Stomach (tissue), 9 donors: ENCODE measurements around the gene SPECC1. TPM values are rescaled to one million over a fixed set of nuclear protein-coding genes. Genes with fewer than 3 reads are reported as not detected.

Experiments
- DNase-seq, 2 donors: peaks; one replicate each; pipeline versions ENCODE4 v3.0.0 to v3.0.0-alpha.2; 2013 to 2019
- H3K27ac ChIP-seq, 5 donors: fragments of 200-600 bp in 4 of 5; sonication (generic) in 4 of 5; one replicate each; pipeline ENCODE4 v1.5.1; 2013 to 2019; ENCODE audit warnings: mild to moderate bottlenecking in 1 of 5, moderate library complexity in 1 of 5
- H3K27me3 ChIP-seq, 3 donors: fragments of 200-600 bp; sonication (generic); one replicate each; pipeline ENCODE4 v1.5.1; 2017 to 2019; ENCODE audit warnings: mixed run types in 1 of 3
- H3K36me3 ChIP-seq, 4 donors: fragments of 200-600 bp; sonication (generic); 1 replicate in 3 of 4; 2 replicates in 1 of 4; pipeline ENCODE4 v1.5.1; 2016 to 2019
- H3K4me1 ChIP-seq, 4 donors: fragments of 200-600 bp; sonication (generic); one replicate each; pipeline ENCODE4 v1.5.1; 2016 to 2019
- H3K4me3 ChIP-seq, 4 donors: fragments of 200-600 bp; sonication (generic) in 3 of 4; one replicate each; pipeline ENCODE4 v1.5.1; 2016 to 2019; ENCODE audit warnings: mild to moderate bottlenecking in 1 of 4
- H3K9me3 ChIP-seq, 4 donors: fragments of 200-600 bp; sonication (generic); one replicate each; pipeline ENCODE4 v1.5.1; 2016 to 2019
- EP300 ChIP-seq: sonication (generic); formaldehyde crosslinking; IDR thresholded peaks from one replicate; pipeline ENCODE4 v1.6.1; 2017; ENCODE audit warnings: antibody characterized with exemption
- POLR2A ChIP-seq, 4 donors: fragments of 450-650 bp; IDR thresholded peaks; one replicate each; pipeline ENCODE4 v1.6.1; 2016; ENCODE audit warnings: antibody characterized with exemption in 4 of 4, control low read depth in 2 of 4, mild to moderate bottlenecking in 1 of 4, moderate library complexity in 1 of 4
- POLR2AphosphoS5 ChIP-seq, 3 donors: sonication (generic); formaldehyde crosslinking; IDR thresholded peaks; one replicate each; pipeline ENCODE4 v1.6.1; 2016; ENCODE audit warnings: antibody characterized with exemption in 3 of 3
- WGBS, 5 donors: extraction: QIAGEN DNeasy Blood & Tissue Kit in 3 of 5; methylation state at CpG; one replicate each; pipeline versions ENCODE4 v1.1.5 to v1.1.7; 2013 to 2018; 5-methylcytosine and 5-hydroxymethylcytosine counted together
- intact Hi-C: fragments of 100-400 bp; cut with DNase I; formaldehyde crosslinking; loops from one replicate; pipeline ENCODE4 v1.15.1; 2023; ENCODE audit warnings: low total_unique reads
- polyA plus RNA-seq, 3 donors: library from polyadenylated mRNA; stranded (reverse); fragments of 200-250 nt; gene quantifications; one replicate each; pipeline ENCODE4 v1.2.3, GENCODE V29; 2013
- total RNA-seq, 5 donors: library from RNA; depleted of rRNA; stranded (reverse); fragments of >200 nt; gene quantifications; one replicate each; pipeline versions ENCODE4 v1.1.0 to v1.2.3, GENCODE V29; 2014 to 2016
- TF ChIP-seq, protein P1 (sequence below), 7 experiments: fragments of 450-650 bp in 4 of 7; fragments of 200-600 bp in 3 of 7; sonication (generic) in 3 of 7; IDR thresholded peaks; one replicate each; pipeline ENCODE4 v1.5.1; 2016 to 2019; ENCODE audit warnings: antibody characterized with exemption in 7 of 7, control low read depth in 2 of 7, mild to moderate bottlenecking in 1 of 7
- donor health status: healthy with polysubstance abuse.
- donor health status: Bipolar disorder and iron deficiency.
- donor health status: healthy.

The SPECC1 gene
- total and polyA plus RNA-seq, 8 donors = 12.8 to 161 (median 34.5) TPM

DNA sequence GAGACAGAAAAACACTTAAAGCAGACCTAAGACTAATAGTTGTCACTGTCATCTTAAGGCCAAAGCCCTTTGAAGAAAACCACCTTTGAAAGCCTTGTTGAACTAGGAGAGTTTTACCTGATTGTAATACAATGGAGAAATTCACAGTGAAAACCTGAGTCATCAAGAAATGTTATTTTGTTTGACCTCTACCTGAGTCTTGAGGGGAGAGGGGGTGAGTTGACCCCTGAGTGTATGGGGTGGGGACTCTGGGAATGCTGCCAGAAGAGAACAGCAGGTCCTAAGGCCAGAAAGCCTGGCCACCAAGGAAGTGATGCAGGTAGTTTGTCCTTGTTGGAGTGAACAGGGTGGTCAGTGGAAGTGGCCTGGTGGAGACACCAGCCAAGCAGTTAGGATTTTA, 204.3 kb downstream of the SPECC1 start:
- Histone ChIP-seq H3K4me1 (no peaks in the 10 kb centered on the region), H3K4me3 (no peak overlapping the region), H3K27ac (no peak overlapping the region), H3K9me3 (no peaks in the 10 kb centered on the region), H3K27me3 (no peaks in the 10 kb centered on the region), H3K36me3 (peaks cover 0 to 12% (median 0%) of the 10 kb centered on the region in 4 donors)
- TF ChIP-seq POLR2AphosphoS5 (IDR thresholded peaks at IDR 0.05) (no peak), EP300 (no peak), POLR2A (IDR thresholded peaks at IDR 0.05) (no peak)
- peak; percentile 40 to 54 for DNase-seq
- intact Hi-C loops = no loop called here

DNA sequence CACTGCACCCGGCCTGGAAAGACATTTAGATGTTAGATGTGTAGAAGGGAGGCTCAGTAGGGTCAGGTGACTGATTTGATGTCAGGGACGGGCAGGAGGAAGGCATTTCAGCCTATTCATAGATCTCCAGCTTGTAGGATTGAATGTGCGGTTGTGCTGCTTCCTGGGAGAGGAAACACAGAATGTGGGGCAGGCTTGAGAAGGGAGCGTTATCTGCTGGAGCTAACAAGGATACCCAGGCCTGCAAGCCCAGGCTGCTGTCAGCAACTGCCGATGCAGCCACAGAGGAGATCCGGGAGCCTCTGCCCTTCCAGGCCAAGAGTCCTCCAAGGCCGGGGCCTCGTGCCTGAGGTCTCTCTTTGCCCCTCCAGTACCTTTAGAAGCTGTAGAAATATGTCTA, 205.6 kb downstream of the SPECC1 start:
- Histone ChIP-seq H3K36me3 (peaks cover 0 to 12% (median 0%) of the 10 kb centered on the region in 4 donors), H3K27ac (no peak overlapping the region), H3K4me1 (no peaks in the 10 kb centered on the region), H3K4me3 (no peak overlapping the region), H3K9me3 (no peaks in the 10 kb centered on the region), H3K27me3 (no peaks in the 10 kb centered on the region)
- DNase-seq = no peak
- intact Hi-C loops = no loop called here
- 90 to 94% (median 91%) methylated on average over 8 of the region's 8 CpGs for WGBS, 5 donors
- TF ChIP-seq POLR2A (IDR thresholded peaks at IDR 0.05) (no peak), POLR2AphosphoS5 (IDR thresholded peaks at IDR 0.05) (no peak), EP300 (no peak)
- TF ChIP-seq, protein P1, sequence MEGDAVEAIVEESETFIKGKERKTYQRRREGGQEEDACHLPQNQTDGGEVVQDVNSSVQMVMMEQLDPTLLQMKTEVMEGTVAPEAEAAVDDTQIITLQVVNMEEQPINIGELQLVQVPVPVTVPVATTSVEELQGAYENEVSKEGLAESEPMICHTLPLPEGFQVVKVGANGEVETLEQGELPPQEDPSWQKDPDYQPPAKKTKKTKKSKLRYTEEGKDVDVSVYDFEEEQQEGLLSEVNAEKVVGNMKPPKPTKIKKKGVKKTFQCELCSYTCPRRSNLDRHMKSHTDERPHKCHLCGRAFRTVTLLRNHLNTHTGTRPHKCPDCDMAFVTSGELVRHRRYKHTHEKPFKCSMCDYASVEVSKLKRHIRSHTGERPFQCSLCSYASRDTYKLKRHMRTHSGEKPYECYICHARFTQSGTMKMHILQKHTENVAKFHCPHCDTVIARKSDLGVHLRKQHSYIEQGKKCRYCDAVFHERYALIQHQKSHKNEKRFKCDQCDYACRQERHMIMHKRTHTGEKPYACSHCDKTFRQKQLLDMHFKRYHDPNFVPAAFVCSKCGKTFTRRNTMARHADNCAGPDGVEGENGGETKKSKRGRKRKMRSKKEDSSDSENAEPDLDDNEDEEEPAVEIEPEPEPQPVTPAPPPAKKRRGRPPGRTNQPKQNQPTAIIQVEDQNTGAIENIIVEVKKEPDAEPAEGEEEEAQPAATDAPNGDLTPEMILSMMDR (IDR thresholded peaks at IDR 0.05) = no peak

DNA sequence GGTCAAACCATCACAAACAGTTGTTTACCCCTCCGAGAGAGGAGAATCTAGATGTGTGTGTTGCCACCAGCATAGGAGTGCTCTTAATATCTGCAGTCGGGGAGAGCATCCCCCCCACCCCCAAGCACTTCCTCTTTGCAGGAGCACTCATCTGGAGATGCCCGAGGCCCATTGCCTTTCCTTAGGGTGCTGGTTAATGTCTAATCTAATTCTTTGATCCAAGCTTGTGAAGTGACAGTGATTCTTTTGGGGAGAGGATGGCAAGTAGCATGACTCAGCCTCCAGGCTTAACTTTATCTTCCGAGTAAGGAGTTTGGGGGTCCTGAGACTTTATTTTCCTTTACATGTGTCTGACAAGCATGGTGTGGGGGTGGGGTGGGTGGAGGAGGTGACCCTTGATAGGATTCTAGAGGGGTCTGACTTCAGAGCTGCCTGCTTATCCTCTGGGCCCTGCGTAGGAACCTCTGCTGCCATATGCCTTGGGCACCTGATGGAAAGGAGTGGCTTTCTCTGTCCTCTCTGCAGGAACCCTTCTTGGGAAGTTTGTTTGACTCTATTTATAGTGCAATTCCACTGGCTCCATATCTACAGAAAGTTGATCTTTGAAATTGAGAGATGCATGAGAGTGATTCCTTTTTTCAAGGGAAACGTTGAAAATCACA, 207.1 kb downstream of the SPECC1 start:
- Histone ChIP-seq H3K4me1 (no peaks in the 10 kb centered on the region), H3K9me3 (no peaks in the 10 kb centered on the region), H3K4me3 (no peak overlapping the region), H3K36me3 (peaks cover 0 to 4% (median 0%) of the 10 kb centered on the region in 4 donors), H3K27ac (no peak overlapping the region), H3K27me3 (no peaks in the 10 kb centered on the region)
- 73 to 82% (median 78%) methylated on average over 6 of the region's 6 CpGs for WGBS, 5 donors
- intact Hi-C loops = no loop called here
- no peak for DNase-seq
- TF ChIP-seq, protein P1 (IDR thresholded peaks at IDR 0.05) = no peak
- TF ChIP-seq POLR2AphosphoS5 (IDR thresholded peaks at IDR 0.05) (no peak), POLR2A (IDR thresholded peaks at IDR 0.05) (no peak), EP300 (no peak)

DNA sequence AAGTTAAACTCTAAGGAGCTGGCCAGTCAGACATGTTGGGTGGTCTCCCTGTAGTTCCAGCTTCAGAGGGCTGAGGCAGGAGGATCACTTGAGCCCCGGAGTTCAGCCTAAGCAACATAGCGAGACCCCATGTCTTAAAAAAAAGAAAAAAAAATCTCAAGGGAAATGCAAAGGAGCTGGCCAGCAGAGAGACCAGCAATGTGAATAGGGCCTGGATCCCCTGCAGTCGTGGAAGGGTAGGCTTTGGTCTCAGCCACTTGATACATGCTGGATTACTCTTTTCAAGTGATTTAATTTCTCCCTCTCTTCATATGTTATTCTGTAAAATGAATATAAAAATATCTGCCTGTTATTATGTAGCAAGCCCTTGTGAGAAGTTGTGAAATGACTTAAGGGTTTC, 207.7 kb downstream of the SPECC1 start:
- Histone ChIP-seq H3K4me3 (no peak overlapping the region), H3K9me3 (no peaks in the 10 kb centered on the region), H3K4me1 (no peaks in the 10 kb centered on the region), H3K27me3 (no peaks in the 10 kb centered on the region), H3K36me3 (peaks cover 0 to 4% (median 0%) of the 10 kb centered on the region in 4 donors), H3K27ac (no peak overlapping the region)
- DNase-seq = no peak
- intact Hi-C loops = no loop called here
- TF ChIP-seq EP300 (no peak), POLR2A (IDR thresholded peaks at IDR 0.05) (no peak)
- TF ChIP-seq, protein P1 (IDR thresholded peaks at IDR 0.05) = no peak
- WGBS, 5 donors = 66 to 87% (median 84%) methylated on average over 3 of the region's 3 CpGs

DNA sequence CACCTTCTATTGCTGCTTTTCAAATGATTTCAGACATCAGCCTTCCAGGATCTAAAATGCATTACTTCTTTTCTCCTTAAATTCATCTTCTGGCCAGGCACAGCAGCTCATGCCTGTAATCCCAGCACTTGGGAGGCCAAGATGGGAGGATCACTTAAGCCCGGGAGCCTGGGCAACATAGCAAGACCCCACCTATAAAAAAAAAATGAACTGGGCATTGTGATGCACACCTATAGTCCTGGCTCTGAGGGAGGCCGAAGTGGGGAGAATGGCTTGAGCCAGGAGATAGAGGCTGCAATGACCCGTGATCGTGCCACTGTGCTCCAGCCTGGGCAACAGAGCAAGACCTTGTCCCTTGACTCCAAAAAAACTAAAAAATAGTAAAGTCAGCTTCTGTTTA, 208.5 kb downstream of the SPECC1 start:
- TF ChIP-seq, protein P1 (IDR thresholded peaks at IDR 0.05) = no peak
- TF ChIP-seq POLR2AphosphoS5 (IDR thresholded peaks at IDR 0.05) (no peak), EP300 (no peak), POLR2A (IDR thresholded peaks at IDR 0.05) (no peak)
- Histone ChIP-seq H3K36me3 (peaks cover 0 to 4% (median 0%) of the 10 kb centered on the region in 4 donors), H3K4me1 (no peaks in the 10 kb centered on the region), H3K9me3 (no peaks in the 10 kb centered on the region), H3K27me3 (no peaks in the 10 kb centered on the region), H3K4me3 (no peak overlapping the region), H3K27ac (no peak overlapping the region)
- no peak for DNase-seq
- 94 to 98% (median 96%) methylated on average over 4 of the region's 4 CpGs for WGBS, 5 donors
- intact Hi-C loops = no loop called here
